Heart left ventricle (tissue), 13 donors: Measurements from ENCODE around the gene SLC13A3.

Source experiments
- POLR2A ChIP-seq, 2 donors: fragments of 450-650 bp; IDR thresholded peaks; one replicate each; pipeline ENCODE4 v1.6.1; 2017; ENCODE audit warnings: antibody characterized with exemption in 2 of 2, mild to moderate bottlenecking in 2 of 2, moderate library complexity in 2 of 2
- TF ChIP-seq, protein P1 (sequence below), 12 donors: fragments of 200-600 bp; sonication (generic) in 4 of 12; IDR thresholded peaks; one replicate each; pipeline versions ENCODE4 v1.5.0 to v1.8.0; 2018 to 2022; ENCODE audit warnings: antibody characterized with exemption in 12 of 12, mild to moderate bottlenecking in 5 of 12
- donor health status: ischemic (EF 13 %, LVEDD 7.1; RV severe dilation, severe dysfunction).
- donor health status: DM: no; HTN: yes; CAD: no.
- donor health status: DM: no; HTN: no; CAD: no.
- donor health status: ischemic (EF 25% LVEDD 6.9; RV normal size, moderate dysfunction).
- donor health status: ischemic (EF 25% LVEDD 5.7; RV mildly dilated, moderate dysfunction).
- donor health status: ischemic (EF 35%, LVEDD 5.7; RV mildly dilated, moderate dysfunction).
- donor health status: nonischemic (EF 11% LVEDD 7.7; RV severe dilation, severe dysfunction).
- donor health status: DM: yes; HTN: yes; CAD: no.
- donor health status: PGD.
- donor health status: ischemic (EF 29% LVEDD 5.4; RV normal size, mild dysfunction).
- donor health status: nonischemic (EF 23%, LVEDD 6.1; RV moderate dilation, normal function).

DNA sequence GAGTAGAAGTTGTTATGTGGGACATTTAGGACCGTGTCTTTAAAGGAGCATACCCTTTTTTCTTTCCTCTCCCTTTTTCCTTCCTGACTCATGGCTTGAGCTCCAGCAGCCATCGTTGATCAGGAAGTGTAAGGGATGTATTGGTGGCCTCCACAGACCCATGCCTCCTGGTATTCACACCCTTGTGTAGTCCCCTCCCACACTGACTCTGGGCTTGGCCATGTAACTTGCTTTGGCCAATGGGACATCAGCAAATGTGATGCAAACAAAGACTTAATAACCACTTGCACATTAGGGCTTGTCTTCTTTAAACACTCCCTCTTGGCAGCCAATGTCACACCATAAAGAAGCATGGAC, 18.9 kb upstream of the SLC13A3 start:
- TF ChIP-seq, protein P1, sequence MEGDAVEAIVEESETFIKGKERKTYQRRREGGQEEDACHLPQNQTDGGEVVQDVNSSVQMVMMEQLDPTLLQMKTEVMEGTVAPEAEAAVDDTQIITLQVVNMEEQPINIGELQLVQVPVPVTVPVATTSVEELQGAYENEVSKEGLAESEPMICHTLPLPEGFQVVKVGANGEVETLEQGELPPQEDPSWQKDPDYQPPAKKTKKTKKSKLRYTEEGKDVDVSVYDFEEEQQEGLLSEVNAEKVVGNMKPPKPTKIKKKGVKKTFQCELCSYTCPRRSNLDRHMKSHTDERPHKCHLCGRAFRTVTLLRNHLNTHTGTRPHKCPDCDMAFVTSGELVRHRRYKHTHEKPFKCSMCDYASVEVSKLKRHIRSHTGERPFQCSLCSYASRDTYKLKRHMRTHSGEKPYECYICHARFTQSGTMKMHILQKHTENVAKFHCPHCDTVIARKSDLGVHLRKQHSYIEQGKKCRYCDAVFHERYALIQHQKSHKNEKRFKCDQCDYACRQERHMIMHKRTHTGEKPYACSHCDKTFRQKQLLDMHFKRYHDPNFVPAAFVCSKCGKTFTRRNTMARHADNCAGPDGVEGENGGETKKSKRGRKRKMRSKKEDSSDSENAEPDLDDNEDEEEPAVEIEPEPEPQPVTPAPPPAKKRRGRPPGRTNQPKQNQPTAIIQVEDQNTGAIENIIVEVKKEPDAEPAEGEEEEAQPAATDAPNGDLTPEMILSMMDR (IDR thresholded peaks at IDR 0.05): no peak
- TF ChIP-seq POLR2A (IDR thresholded peaks at IDR 0.05): no peak
